Measurements from ENCODE around the gene ADAMTSL2. TPM values are rescaled to one million over a fixed set of nuclear protein-coding genes. Genes with fewer than 3 reads are reported as not detected.

ADAMTSL2 gene
- total RNA-seq, 2 donors from 2014 or later, result 13.9 to 16.7 TPM

- intact Hi-C loops (cut with DNase I), result no loop called here
- DNase-seq (no peak), ATAC-seq (peak in 1 of 2 donors; percentile 36)
Observed at GRCh38 chr9:133526721-133527321, 7.7 kb upstream of the ADAMTSL2 start.

- intact Hi-C loops (cut with DNase I), result no loop called here
- peak; percentile 80 to 89 for ATAC-seq
- no peak for DNase-seq
Observed at GRCh38 chr9:133527444-133527920, 7.0 kb upstream of the ADAMTSL2 start.

- intact Hi-C loops (cut with DNase I), result no loop called here
- no peak for ATAC-seq
- DNase-seq, result no peak
Observed at GRCh38 chr9:133528001-133528875, 6.3 kb upstream of the ADAMTSL2 start.

DNA sequence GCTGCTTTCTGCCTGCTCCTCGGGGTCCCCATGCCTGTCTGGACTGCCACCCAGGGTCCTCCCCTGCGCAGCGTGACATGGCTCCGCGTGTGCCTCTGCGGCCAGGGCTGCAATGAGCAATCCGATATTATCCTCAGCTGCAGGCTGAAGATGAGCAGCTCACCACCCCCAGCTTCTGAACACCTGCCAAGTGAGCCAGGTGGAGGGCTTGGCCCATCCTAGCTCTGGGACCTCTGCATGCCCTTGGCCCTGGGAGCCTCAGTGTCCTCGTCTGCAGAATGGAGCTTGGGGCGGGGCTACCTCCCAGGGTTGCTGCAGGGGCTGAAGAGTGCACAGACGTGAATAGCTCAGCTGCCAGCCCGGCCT is 5.6 kb upstream of the ADAMTSL2 start:
- DNase-seq, result no peak
- no peak for ATAC-seq
- intact Hi-C loops (cut with DNase I), result no loop called here

DNA sequence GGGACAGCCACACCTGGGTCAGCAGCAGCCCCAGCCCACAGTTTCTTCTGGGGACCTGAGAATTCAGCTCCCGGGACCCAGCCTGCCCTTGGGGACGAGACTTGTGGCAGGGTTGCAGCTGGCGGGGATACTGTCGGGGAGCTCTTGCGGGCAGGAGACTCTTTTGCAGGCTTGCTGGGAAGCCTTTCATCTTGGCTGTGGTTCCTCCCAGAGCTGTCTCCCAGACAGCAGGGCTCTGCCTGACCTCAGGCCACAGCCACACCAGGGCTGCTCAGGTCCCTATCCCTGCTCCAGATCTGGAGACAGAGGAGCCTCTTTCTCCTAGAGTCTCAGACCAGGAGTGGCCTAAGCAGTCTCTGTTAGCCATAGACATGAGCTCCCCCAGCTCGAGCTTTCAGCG is 5.0 kb upstream of the ADAMTSL2 start:
- ATAC-seq, result no peak
- no peak for DNase-seq
- intact Hi-C loops (cut with DNase I), result no loop called here

DNA sequence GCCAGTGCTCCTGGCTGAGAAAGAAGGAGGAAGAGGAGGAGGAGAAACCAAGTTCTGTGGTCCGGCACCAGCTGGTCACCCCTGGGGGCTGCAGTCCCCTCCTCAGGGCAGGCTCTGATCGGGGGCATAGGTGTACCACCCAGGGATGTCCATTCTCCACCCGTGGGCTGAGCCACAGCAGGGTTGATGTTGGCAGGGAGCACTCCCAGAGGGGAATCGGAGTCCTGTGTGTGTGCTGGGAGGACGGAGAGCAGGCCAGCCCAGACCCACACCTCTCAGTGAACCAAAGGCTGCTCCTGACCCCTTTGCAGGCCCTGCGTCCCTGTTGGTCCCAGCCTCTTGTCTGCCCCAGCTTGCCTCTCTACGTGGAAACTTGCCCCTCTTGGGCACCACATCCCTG is 4.6 kb upstream of the ADAMTSL2 start:
- intact Hi-C loops (cut with DNase I), result loop anchor here in 1 of 2 donors (5.0 kb wide), 1 partner anchor 197 kb away; no protein-coding TSS in a partner anchor
- no peak for ATAC-seq
- DNase-seq, result no peak

- ATAC-seq, result no peak
- intact Hi-C loops (cut with DNase I), result loop anchor here in 1 of 2 donors (5.0 kb wide), 1 partner anchor 196 kb away; no protein-coding TSS in a partner anchor
- DNase-seq, result no peak
Observed at GRCh38 chr9:133531293-133531692, 3.2 kb upstream of the ADAMTSL2 start.

DNA sequence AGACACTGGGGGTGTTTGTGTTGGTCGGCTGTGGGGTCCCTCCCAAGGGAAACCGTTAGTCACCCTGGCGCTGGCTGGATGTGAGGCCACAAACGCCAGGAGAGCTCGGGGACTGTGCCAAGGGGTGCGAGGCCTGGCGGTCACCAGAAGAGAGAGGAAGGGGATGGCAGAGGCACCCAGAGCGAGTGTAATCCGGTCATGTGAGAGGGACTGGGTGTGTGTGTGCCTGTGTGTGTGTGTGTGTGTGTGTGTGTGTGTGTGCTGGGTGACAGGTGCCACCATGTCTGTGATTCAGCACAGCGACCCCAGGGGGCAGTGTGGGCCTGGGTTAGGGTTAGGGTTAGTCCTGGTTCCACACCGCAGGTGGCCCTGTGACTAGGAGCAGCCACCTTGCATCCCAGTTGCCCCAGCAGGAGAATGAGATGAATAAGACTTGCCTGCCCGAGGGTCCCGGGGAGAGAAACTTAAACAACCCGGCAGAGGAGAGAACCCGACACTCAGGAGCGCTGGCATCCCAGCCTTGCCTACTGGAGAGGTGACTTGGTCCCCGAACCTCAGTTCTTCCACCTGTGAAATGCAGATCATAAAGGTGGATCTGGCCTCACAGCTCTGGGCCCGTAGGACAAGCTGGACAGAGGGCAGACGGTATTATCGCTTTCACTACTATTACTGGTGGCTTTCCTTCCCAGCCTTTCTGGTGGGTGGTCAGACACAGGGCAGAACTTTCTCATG is 1.4 kb upstream of the ADAMTSL2 start:
- peak; percentile 79 for DNase-seq
- peak; percentile 36 to 45 for ATAC-seq
- intact Hi-C loops (cut with DNase I), result loop anchor here (2.0 to 5.0 kb wide), 2 partner anchors 194 kb away; no protein-coding TSS in a partner anchor

DNA sequence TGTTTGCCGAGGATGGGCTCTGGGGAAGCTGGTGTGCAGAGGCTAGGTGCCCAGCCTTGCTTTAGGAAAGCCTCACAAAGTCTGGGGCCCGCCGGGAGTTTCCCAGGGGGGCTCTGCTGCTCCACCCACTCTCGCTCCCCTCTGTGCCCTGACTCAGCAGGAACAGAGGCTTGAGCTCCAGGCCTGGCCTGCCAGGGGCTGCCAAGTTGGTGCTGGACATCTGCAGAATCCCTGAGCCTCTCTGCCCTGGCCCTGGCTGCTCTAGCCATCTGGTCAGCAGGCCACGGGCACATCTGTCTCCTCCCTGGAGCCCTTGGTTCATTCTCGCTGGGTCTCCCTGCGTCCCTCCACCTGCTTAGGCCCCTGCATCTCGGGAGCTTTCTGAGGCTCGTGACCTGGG is 647 bp upstream of the ADAMTSL2 start:
- ATAC-seq, result peak; percentile 13 to 27
- no peak for DNase-seq
- intact Hi-C loops (cut with DNase I), result loop anchor here (2.0 to 5.0 kb wide), 2 partner anchors 193 kb away; no protein-coding TSS in a partner anchor

GRCh38 chr9:133535306-133535877 is 888 bp downstream of the ADAMTSL2 start:
- no peak for ATAC-seq
- intact Hi-C loops (cut with DNase I), result loop anchor here in 1 of 2 donors (5.0 kb wide), 1 partner anchor 47 kb away; no protein-coding TSS in a partner anchor
- DNase-seq, result no peak

GRCh38 chr9:133536080-133536479 is 1.6 kb downstream of the ADAMTSL2 start:
- ATAC-seq (no peak), DNase-seq (no peak)
- intact Hi-C loops (cut with DNase I), result loop anchor here in 1 of 2 donors (5.0 kb wide), 1 partner anchor 46 kb away; no protein-coding TSS in a partner anchor

GRCh38 chr9:133536536-133536935 is 2.0 kb downstream of the ADAMTSL2 start:
- intact Hi-C loops (cut with DNase I), result loop anchor here in 1 of 2 donors (5.0 kb wide), 1 partner anchor 46 kb away; no protein-coding TSS in a partner anchor
- DNase-seq (no peak), ATAC-seq (no peak)

- no peak for ATAC-seq
- intact Hi-C loops (cut with DNase I), result loop anchor here in 1 of 2 donors (5.0 kb wide), 1 partner anchor 45 kb away; no protein-coding TSS in a partner anchor
- no peak for DNase-seq
Observed at GRCh38 chr9:133537257-133537656, 2.8 kb downstream of the ADAMTSL2 start.

DNA sequence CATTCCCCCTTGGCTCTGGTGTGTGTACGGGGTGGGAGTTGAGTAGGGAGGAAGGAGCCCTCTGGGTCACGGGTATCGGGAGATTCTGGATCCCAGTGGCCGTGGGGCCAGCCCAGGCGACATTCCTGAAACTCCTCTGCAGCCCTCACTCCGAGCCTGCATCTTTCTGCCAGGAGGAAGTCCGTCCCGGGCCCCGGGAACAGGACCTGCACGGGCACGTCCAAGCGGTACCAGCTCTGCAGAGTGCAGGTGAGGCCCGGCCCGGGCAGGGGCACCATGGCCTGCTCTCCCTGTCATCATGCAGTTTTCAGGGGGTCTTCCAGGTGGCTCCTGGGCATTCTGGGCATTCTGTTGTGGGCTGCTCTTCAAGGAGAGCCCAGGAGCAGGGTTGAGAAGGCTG is 3.7 kb downstream of the ADAMTSL2 start:
- no peak for ATAC-seq
- no peak for DNase-seq
- intact Hi-C loops (cut with DNase I), result loop anchor here in 1 of 2 donors (5.0 kb wide), 1 partner anchor 44 kb away; no protein-coding TSS in a partner anchor

GRCh38 chr9:133538851-133539833 is 4.6 kb downstream of the ADAMTSL2 start:
- ATAC-seq (peak; percentile 44 to 59), DNase-seq (peak; percentile 72)
- intact Hi-C loops (cut with DNase I), result loop anchor here in 1 of 2 donors (5.0 kb wide), 1 partner anchor 43 kb away; no protein-coding TSS in a partner anchor

- intact Hi-C loops (cut with DNase I), result loop anchor here in 1 of 2 donors (5.0 kb wide), 1 partner anchor 42 kb away; no protein-coding TSS in a partner anchor
- DNase-seq, result no peak
- peak in 1 of 2 donors; percentile 8 for ATAC-seq
Observed at GRCh38 chr9:133539991-133540697, 5.6 kb downstream of the ADAMTSL2 start.

- no peak for ATAC-seq
- DNase-seq, result no peak
- intact Hi-C loops (cut with DNase I), result no loop called here
Observed at GRCh38 chr9:133540698-133541025, 6.2 kb downstream of the ADAMTSL2 start.

Data from left cardiac atrium (tissue), 4 donors.